HG03064 (cell line): ENCODE results near the gene KRTAP2-2.

Experiments
- ATAC-seq: cut with Tn5 transposase; IDR thresholded peaks from one replicate; pipeline ENCODE4 v1.9.1; 2021; ENCODE audit warnings: low read depth; ENCODE audit not compliant: unreplicated experiment

Gene KRTAP2-2

DNA sequence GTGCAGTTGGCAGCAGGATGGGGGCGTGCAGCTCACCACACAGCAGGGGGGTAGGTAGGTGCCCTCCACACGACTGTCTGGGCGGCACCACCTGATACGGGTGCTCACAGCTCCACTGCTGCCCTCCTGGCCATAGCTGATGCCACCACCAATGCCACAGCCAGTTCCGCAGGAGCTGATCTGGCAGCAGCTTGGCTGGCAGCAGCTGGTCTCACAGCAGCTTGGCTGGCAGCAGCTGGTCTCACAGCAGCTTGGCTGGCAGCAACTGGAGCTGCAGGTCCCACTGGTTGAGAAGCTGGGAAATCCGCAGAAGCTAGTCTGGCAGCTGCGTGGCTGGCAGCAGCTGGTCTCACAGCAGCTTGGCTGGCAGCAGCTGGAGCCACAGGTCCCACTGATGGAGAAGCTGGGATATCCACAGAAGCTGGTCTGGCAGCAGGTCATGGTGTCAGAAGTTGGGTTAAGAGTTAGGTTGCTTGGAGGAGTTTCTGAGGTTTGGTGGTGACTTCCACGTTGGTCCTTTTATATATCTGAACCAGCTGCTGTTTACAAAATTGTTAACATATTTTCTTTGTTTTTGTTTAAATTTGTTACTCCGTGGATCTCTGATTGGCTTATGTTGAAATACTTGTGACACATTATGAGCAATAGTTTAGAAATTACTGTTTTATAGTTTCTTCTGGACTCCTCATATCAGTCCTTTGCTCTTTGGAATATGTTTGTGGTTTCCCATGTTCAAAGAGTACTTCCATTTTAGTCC lies 28.1 kb downstream of the KRTAP2-2 start, which contains the start of gene KRTAP1-5:
Gene KRTAP1-5 (minus strand): TSS at position 494 of the 757 bp plus-strand sequence. CDS start 53 bp downstream, at position 441.
- ATAC-seq, result no peak

DNA sequence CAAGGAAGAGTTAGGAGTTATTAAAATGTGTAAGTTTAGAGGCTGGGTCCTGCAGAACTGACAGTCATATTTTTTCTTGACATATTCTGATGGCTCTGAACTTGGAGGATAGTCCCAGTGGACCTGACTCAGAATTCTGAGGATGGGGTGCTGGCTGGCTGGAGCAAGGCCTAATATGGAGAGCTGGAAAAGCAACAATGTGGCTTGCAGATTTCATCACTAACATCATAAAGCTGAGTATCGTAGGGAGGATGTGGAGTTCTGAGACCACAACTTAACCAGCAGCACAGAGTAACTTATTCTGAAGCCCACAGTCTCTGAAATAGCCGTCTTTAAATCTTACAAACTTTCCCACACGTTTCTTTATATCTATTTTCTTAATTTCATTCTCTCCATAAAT lies 30.3 kb downstream of the KRTAP2-2 start:
- no peak for ATAC-seq

DNA sequence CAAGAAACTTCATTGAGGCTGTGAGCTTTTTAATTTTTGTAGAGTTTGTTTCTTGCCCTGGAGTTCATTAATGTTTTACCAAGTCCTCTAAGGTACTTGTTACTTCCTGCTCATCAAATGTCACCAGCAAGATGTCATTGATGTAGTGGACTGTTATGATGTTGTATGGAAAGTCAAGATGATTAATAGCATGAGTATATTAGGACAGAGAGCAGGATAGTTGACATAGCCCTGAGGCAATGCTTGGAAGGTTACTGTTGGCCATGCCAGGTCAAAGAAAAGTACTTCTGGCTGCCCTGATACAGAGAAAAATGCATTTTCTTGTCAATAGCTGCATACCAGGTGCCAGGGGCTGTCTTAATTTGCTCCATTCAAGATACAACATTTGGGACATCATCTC lies 34.7 kb downstream of the KRTAP2-2 start:
- no peak for ATAC-seq

DNA sequence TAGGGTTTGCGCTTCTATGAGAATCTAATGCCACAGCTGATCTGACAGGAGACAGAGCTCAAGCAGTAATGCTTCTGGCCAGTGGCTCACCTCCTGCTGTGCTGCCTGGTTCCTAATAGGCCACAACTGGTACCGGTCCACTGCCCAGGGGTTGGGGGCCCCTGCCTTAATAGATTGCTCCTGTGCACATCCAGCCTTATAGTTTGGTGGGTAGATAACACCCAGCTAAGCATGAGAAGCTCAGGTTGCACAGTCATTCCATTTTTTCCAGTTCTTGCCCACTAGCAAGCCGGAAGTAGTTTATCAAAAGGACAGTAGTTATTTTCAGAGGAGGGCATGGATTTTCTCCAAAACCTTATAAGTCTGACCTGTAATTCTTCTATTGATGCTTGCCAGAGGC lies 35.6 kb downstream of the KRTAP2-2 start:
- ATAC-seq, result no peak

GRCh38 chr17:41018541-41018940 lies 36.5 kb downstream of the KRTAP2-2 start:
- no peak for ATAC-seq

- no peak for ATAC-seq
These were observed 38.3 kb downstream of the KRTAP2-2 start for GRCh38 chr17:41016578-41017215.

GRCh38 chr17:41015454-41015853 lies 39.6 kb downstream of the KRTAP2-2 start:
- no peak for ATAC-seq

DNA sequence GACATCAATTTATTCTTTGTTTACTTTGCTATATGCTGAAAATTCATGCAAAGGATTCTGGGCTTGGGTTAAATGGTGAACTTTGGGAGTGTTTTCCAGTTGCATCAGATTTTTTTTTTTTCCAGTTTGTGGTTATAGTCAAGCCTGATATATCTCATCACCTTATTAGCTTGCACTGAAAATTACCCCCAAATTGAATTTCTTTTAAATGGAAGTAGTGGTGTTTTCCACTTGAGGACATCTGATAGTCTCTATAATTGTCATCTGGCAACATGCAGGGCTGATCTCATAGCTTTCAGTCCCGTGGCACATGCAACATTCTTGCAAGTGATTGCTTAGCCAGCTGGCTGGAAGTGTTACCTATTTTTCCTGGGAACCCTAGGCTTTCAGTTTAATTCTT lies 41.4 kb downstream of the KRTAP2-2 start:
- ATAC-seq, result no peak

DNA sequence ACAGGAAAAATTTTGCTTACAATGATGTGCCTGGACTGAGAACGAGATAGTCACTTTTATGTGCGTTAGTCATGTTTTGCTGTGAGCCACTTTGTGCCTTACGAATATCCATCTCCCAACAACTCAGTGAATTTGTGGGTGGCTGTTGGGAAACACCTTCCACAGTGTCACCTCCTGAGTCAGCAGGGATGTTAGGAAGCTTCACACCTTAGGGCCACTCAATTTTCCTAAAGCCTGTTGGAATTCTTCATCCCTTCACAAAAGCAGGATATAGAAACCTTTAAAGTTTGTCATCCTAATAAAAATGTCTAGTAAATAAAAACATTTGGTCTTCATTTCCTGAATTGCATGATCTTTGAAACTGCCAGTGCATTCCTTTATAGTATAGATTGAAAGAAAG lies 41.8 kb downstream of the KRTAP2-2 start:
- ATAC-seq, result no peak

GRCh38 chr17:41012326-41013120 lies 42.5 kb downstream of the KRTAP2-2 start:
- ATAC-seq, result no peak

DNA sequence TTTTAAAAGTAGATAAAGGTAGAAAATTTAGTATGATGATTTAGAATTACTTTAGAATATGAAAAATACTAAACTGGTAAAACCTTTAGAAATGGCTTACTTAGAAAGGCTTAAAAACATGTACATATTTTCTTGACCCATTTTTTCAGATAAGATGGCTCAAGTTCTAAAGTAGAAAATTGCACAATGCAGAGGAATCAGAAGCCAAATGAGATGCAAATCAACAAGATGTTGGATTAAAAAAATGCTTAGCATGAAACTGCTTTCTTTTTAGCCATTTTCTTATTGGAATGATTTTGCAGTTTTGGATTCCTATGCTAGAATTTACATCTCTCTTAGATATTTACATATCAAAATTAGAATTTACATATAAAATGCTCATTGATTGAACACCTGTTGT lies 44.6 kb downstream of the KRTAP2-2 start:
- ATAC-seq, result no peak

DNA sequence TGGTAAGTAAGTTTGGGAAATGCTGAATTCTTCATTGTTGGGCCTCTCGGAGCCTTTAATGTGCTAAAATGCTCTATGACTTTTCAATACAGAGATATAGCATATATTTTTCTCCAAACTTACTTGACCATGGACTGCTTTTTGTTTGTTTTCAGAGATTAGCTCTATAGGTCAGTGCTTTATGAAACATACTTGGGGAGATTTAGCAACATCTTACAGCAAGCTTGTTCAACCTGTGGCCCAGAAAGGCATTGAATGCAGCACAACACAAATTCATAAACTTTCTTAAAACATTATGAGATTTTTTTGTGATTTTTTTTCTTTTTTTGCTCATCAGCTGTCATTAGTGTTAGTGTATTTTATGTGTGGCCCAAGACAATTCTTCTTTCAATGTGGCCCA lies 45.1 kb downstream of the KRTAP2-2 start:
- no peak for ATAC-seq

DNA sequence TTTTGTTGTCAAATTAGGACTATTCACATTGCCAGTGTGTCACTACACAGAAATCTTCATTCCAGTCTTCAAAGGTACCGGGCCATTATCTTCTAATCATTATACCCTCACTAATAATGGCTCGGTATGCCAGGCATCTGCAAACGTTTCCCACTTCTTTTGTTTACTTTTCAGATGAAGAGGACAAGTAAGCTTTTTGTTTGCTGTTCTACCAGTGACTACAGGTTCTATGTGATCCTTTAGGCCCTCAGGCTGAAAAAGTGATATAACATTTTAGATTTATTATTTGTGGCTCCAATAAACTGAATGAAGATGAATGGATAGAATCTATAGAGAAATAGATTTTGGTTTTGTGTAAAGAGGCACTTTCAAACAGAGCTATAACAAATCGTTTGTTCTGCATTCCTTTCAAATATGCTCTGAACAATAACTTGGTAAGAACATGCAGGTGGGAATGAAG lies 45.7 kb downstream of the KRTAP2-2 start:
- no peak for ATAC-seq

DNA sequence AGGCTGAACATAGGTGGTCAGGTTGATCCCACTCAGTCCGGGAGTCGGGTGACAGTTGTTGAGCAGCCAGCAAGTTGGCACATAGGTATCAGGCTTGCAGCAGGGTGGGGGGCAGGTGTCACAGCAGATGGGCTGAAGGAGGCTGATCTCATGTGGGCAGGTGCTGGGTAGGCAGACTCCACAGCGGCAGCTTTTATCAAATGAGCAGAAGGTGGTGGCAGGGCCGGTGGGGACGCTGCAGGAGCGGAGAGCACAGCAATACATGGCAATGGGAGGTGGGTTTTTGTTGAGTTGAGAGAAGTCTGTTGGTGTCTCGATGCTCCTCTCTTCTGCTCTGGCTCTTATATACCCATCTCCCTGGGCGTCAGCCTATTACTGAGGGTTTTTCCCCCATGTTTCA lies 46.2 kb downstream of the KRTAP2-2 start, which contains the start of gene KRTAP3-1:
Gene KRTAP3-1 (minus strand): TSS at position 318 of the 400 bp plus-strand sequence. CDS start 54 bp downstream, at position 264.
- ATAC-seq, result no peak
